MG63 (cell line): Measurements from ENCODE around the gene WDR86. TPM values are rescaled to one million over a fixed set of nuclear protein-coding genes. Genes with fewer than 3 reads are reported as not detected.

ENCODE experiments used
- DNase-seq: peaks from one replicate; pipeline ENCODE4 v3.0.0-alpha.2; 2020
- H3K27me3 ChIP-seq: fragments of 250-450 bp; sonication (Bioruptor Pico); 2 replicates; pipeline ENCODE4 v1.5.1; 2020; ENCODE audit warnings: mild to moderate bottlenecking, moderate library complexity
- H3K36me3 ChIP-seq: fragments of 250-450 bp; sonication (Bioruptor Pico); 2 replicates; pipeline ENCODE4 v1.5.1; 2020; ENCODE audit warnings: mild to moderate bottlenecking, moderate library complexity
- H3K4me3 ChIP-seq: fragments of 250-450 bp; sonication (Bioruptor Pico); 2 replicates; pipeline ENCODE4 v1.5.1; 2020; ENCODE audit warnings: mild to moderate bottlenecking, moderate library complexity
- H3K9me3 ChIP-seq: fragments of 250-450 bp; sonication (Bioruptor Pico); 2 replicates; pipeline ENCODE4 v1.5.1; 2020; ENCODE audit warnings: mild to moderate bottlenecking, moderate library complexity
- total RNA-seq: library from RNA; depleted of rRNA; stranded (reverse); fragments of >200 nt; shearing (Covaris generic); gene quantifications from 2 replicates; pipeline ENCODE4 v1.2.3, GENCODE V29; 2014; ENCODE audit warnings: low replicate concordance

WDR86 gene
- total RNA-seq, 1 experiment from 2014 or later, result not detected

- Histone ChIP-seq H3K9me3 (peaks cover 8% of the 10 kb centered on the region; the same call in 1 of the 2 replicates), H3K4me3 (no peak overlapping the region), H3K36me3 (no peaks in the 10 kb centered on the region), H3K27me3 (no peaks in the 10 kb centered on the region)
- no peak for DNase-seq
These were observed 10.3 kb upstream of the WDR86 start for GRCh38 chr7:151420144-151420543.

GRCh38 chr7:151416941-151417315 lies 7.1 kb upstream of the WDR86 start:
- no peak overlapping the region for H3K4me3 ChIP-seq
- H3K36me3 ChIP-seq, result no peaks in the 10 kb centered on the region
- no peaks in the 10 kb centered on the region for H3K27me3 ChIP-seq
- DNase-seq, result no peak
- 0 out of 2 replicates have a peak, but pooled peaks cover 4% of the 10 kb centered on the region for H3K9me3 ChIP-seq

DNA sequence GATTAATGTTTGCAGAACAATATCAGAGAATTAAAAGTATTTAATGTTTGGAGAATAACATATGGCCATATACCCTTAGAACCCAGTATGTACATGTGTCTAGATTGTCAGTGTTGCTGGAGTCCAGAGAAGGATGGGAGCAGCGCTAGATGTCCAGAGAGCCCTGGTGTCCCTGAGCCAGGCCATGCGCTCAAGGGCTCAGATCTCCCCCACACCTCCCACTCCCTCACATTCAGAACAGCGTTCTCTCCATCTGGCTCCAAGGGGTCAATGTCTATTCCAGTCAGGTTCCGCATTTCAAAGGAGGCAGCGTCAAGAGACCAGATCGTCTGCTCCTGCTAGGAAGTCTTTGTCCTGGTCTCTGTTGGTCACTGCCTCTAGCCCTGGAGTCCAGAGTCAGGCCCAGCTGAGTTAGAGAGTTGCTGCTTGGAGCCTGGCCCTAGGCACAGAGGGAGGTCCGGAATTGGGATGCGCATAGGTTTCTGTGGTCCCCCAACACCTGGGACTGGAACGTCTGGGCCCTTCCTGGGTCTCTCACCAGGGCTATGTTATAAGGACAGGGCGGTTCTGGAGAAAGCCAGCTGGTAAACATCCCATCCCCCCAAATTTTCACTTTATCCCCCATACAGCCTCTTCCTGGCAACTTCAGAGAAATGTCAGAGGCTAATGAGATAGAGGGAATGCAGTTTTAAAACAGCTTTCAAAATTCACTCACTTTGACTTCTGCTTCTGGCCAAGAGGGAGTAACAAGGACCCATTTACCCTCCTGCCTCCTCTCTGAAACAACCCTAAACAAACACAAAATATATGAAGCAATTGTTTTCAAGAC lies 6.5 kb upstream of the WDR86 start:
- no peaks in the 10 kb centered on the region for H3K27me3 ChIP-seq
- H3K4me3 ChIP-seq, result no peak overlapping the region
- H3K36me3 ChIP-seq, result no peaks in the 10 kb centered on the region
- H3K9me3 ChIP-seq, result no peaks in the 10 kb centered on the region
- DNase-seq, result no peak

GRCh38 chr7:151415375-151416105 lies 5.7 kb upstream of the WDR86 start:
- H3K27me3 ChIP-seq, result no peaks in the 10 kb centered on the region
- no peaks in the 10 kb centered on the region for H3K9me3 ChIP-seq
- no peaks in the 10 kb centered on the region for H3K36me3 ChIP-seq
- DNase-seq, result peak; percentile 32
- no peak overlapping the region for H3K4me3 ChIP-seq

GRCh38 chr7:151413241-151413640 lies 3.4 kb upstream of the WDR86 start:
- DNase-seq, result no peak
- Histone ChIP-seq H3K4me3 (no peak overlapping the region), H3K36me3 (no peaks in the 10 kb centered on the region), H3K9me3 (no peaks in the 10 kb centered on the region), H3K27me3 (no peaks in the 10 kb centered on the region)

GRCh38 chr7:151412318-151412717 lies 2.5 kb upstream of the WDR86 start:
- no peaks in the 10 kb centered on the region for H3K27me3 ChIP-seq
- H3K36me3 ChIP-seq, result no peaks in the 10 kb centered on the region
- H3K9me3 ChIP-seq, result no peaks in the 10 kb centered on the region
- H3K4me3 ChIP-seq, result no peak overlapping the region
- DNase-seq, result no peak

DNA sequence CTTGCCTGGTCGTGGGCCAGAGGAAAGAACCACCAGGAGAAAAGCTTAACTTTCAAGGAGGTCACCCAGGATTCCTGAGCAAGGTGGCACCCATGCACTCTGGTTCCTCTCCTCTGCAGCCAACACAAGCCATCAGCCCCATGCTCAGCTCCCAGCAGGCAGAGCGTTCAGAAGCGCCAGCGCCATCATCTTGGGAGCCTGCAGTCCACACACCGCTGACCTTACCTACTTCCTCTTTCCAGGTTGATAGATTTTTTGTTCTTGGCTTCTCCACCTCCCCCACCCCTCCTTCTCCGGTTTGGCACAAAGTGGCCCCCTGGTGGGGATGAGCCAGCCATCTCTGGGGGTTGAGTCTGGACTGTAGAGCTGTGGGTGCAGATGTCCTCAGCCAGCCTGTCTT lies 1.7 kb upstream of the WDR86 start:
- Histone ChIP-seq H3K36me3 (no peaks in the 10 kb centered on the region), H3K27me3 (no peaks in the 10 kb centered on the region), H3K9me3 (no peaks in the 10 kb centered on the region), H3K4me3 (no peak overlapping the region)
- no peak for DNase-seq

- Histone ChIP-seq H3K4me3 (no peak overlapping the region), H3K27me3 (no peaks in the 10 kb centered on the region), H3K9me3 (no peaks in the 10 kb centered on the region), H3K36me3 (no peaks in the 10 kb centered on the region)
- no peak for DNase-seq
These were observed 860 bp upstream of the WDR86 start for GRCh38 chr7:151410405-151411390.

- Histone ChIP-seq H3K36me3 (no peaks in the 10 kb centered on the region), H3K27me3 (no peaks in the 10 kb centered on the region), H3K4me3 (no peak overlapping the region), H3K9me3 (no peaks in the 10 kb centered on the region)
- no peak for DNase-seq
These were observed 785 bp downstream of the WDR86 start for GRCh38 chr7:151408839-151409666.

- Histone ChIP-seq H3K9me3 (no peaks in the 10 kb centered on the region), H3K4me3 (no peak overlapping the region), H3K36me3 (no peaks in the 10 kb centered on the region), H3K27me3 (no peaks in the 10 kb centered on the region)
- DNase-seq, result no peak
These were observed 1.4 kb downstream of the WDR86 start for GRCh38 chr7:151408498-151408838.

- no peaks in the 10 kb centered on the region for H3K27me3 ChIP-seq
- no peak overlapping the region for H3K4me3 ChIP-seq
- no peaks in the 10 kb centered on the region for H3K36me3 ChIP-seq
- DNase-seq, result no peak
- H3K9me3 ChIP-seq, result no peaks in the 10 kb centered on the region
These were observed 2.8 kb downstream of the WDR86 start for GRCh38 chr7:151406886-151407583.

DNA sequence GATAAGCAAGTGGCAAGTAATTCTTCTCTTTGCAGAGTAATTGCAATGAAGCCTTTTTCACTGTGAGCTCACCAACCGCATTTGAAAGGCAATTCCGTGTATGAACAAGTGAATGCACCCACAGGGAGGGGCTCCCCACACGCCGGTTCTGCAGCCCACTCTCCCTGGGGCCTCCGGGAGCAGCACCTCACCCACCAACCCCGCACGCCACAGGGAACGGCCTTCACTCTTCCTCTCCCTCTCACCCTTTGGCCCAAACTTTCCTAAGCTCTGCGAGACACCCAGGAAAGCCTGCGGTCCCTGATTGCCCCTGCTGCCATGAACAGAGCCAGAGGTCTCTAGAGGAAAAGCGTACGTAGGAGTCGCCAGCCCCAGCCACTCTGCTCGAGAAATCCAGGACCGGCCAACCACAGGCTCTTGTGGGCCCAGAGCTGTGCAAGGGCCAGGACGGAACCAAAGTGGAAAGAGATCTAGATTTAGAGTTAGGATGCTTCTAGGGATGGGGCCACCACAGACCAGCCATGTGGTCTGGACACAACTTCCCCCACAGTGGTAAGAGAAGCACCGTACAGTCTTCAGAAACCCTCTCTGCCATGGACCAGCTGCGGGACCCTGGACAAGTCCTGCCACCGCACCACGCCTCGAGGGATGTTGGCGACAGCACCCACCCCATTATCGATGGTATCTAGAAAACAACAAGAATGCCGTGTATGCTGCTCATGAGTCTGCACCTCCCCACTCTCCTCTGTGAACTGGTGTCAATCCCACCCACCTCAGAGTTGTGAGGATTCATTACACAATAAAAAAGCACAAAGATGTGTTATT lies 3.6 kb downstream of the WDR86 start:
- Histone ChIP-seq H3K9me3 (no peaks in the 10 kb centered on the region), H3K27me3 (no peaks in the 10 kb centered on the region), H3K4me3 (no peak overlapping the region), H3K36me3 (no peaks in the 10 kb centered on the region)
- no peak for DNase-seq

DNA sequence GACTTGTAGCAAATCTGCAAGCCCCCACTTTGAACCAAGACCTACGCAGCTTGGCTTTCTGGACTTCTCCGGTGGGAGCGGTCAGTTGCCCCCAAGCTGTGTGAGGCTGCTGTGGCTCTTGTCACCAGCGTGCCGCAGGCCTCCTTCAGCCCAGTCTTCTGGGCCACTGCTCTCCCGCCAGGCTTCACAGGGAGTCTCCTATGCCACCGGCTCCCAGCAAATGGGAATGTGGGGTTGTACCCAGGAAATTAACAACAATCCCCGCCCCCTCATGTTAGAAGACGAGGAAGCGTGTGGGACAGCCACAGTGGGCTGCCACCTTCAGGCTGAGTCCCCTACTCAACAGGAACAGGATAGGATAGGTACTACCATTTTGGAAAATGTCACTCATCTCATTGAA lies 4.2 kb downstream of the WDR86 start:
- no peaks in the 10 kb centered on the region for H3K36me3 ChIP-seq
- no peak for DNase-seq

GRCh38 chr7:151405056-151405455 lies 4.8 kb downstream of the WDR86 start:
- DNase-seq, result no peak
- Histone ChIP-seq H3K4me3 (no peak overlapping the region), H3K36me3 (no peaks in the 10 kb centered on the region), H3K27me3 (no peaks in the 10 kb centered on the region), H3K9me3 (no peaks in the 10 kb centered on the region)

More for the DNA sequence above, 4.2 kb downstream of the WDR86 start:
- no peak overlapping the region for H3K4me3 ChIP-seq
- H3K9me3 ChIP-seq, result no peaks in the 10 kb centered on the region
- no peaks in the 10 kb centered on the region for H3K27me3 ChIP-seq
